NCI-H524 (cell line): ENCODE results near the gene TANGO2.

Source experiments
- DNase-seq, 2 experiments: peaks; one replicate each; lab custom pipeline; 2025; lab: John Stamatoyannopoulos, UW

The TANGO2 gene

GRCh38 chr22:20086101-20086599, 65.2 kb downstream of the TANGO2 start:
- DNase-seq, result no peak

GRCh38 chr22:20086763-20087162, 65.9 kb downstream of the TANGO2 start:
- no peak for DNase-seq

- no peak for DNase-seq
Measured at GRCh38 chr22:20087319-20088262, 66.7 kb downstream of the TANGO2 start.

GRCh38 chr22:20088263-20088648, 67.3 kb downstream of the TANGO2 start:
- DNase-seq, result no peak

- DNase-seq, result no peak
Measured at GRCh38 chr22:20089226-20089976, 68.5 kb downstream of the TANGO2 start.

- DNase-seq, result no peak
Measured at GRCh38 chr22:20089977-20090729, 69.2 kb downstream of the TANGO2 start.

GRCh38 chr22:20090730-20091240, 69.9 kb downstream of the TANGO2 start:
- no peak for DNase-seq

GRCh38 chr22:20091690-20092476, 71.0 kb downstream of the TANGO2 start:
- DNase-seq, result no peak

- no peak for DNase-seq
Measured at GRCh38 chr22:20092477-20092854, 71.6 kb downstream of the TANGO2 start.

- no peak for DNase-seq
Measured at GRCh38 chr22:20093418-20094196, 72.7 kb downstream of the TANGO2 start.

- no peak for DNase-seq
Measured at GRCh38 chr22:20094197-20094807, 73.4 kb downstream of the TANGO2 start.

- no peak for DNase-seq
Measured at GRCh38 chr22:20095521-20095920, 74.6 kb downstream of the TANGO2 start.

GRCh38 chr22:20096574-20097420, 75.9 kb downstream of the TANGO2 start:
- no peak for DNase-seq

- no peak for DNase-seq
Measured at GRCh38 chr22:20099099-20099711, 78.3 kb downstream of the TANGO2 start.

GRCh38 chr22:20101638-20102037, 80.7 kb downstream of the TANGO2 start:
- no peak for DNase-seq

- no peak for DNase-seq
Measured at GRCh38 chr22:20102203-20102780, 81.4 kb downstream of the TANGO2 start.

GRCh38 chr22:20105456-20106204, 84.7 kb downstream of the TANGO2 start:
- no peak for DNase-seq
